NCI-H2081 treated with DMSO at 0.1 percent for 48 hours (cell line): ENCODE results near the gene LMAN1.
A peak's percentile ranks its signal among the peaks of the same experiment; 100 is the strongest.

Source experiments
- DNase-seq: peaks from one replicate; lab custom pipeline; 2025; lab: John Stamatoyannopoulos, UW

The LMAN1 gene, protein sequence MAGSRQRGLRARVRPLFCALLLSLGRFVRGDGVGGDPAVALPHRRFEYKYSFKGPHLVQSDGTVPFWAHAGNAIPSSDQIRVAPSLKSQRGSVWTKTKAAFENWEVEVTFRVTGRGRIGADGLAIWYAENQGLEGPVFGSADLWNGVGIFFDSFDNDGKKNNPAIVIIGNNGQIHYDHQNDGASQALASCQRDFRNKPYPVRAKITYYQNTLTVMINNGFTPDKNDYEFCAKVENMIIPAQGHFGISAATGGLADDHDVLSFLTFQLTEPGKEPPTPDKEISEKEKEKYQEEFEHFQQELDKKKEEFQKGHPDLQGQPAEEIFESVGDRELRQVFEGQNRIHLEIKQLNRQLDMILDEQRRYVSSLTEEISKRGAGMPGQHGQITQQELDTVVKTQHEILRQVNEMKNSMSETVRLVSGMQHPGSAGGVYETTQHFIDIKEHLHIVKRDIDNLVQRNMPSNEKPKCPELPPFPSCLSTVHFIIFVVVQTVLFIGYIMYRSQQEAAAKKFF

DNA sequence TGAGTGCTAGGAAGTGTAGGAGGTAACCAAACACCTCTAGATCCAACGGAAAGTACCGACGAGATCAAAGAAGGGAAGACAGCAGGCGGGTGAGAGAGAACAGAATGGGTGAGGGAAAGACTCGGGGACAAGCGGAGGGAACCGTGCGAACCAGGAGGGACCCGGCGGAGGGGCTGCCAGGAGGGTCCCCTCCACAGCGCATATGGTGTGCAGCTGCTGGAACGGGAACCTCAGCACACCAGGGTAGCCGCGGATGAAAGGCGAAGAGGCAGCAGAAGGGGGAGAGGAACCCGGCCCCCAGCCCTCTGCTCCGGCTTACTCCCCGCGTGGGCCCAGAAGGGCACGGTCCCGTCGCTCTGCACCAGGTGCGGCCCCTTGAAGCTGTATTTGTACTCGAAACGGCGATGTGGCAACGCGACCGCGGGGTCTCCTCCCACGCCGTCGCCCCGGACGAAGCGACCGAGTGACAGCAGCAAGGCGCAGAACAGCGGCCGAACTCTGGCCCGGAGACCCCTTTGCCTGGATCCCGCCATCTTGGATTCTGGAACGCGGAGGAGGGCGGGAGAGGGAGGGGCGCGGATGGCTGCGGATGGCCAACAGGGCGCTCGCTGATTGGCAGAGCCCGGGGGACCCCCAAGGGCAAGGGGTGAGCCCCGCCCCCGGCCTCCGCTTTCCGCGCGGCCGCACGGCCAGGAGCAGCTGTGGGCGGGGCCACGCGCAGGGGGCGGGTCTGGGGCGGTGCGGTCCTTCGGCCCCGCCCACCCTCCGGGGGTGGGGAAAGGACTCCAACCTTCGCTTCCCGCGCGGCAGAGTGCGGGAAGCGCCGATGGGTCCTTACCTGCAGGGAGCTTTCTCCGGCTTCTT is at the start of gene LMAN1:
TSS of gene LMAN1 (minus strand) at position 554 of the 864 bp plus-strand sequence. CDS start at position 533, 21 bp downstream.
- DNase-seq, result peak; percentile 55

DNA sequence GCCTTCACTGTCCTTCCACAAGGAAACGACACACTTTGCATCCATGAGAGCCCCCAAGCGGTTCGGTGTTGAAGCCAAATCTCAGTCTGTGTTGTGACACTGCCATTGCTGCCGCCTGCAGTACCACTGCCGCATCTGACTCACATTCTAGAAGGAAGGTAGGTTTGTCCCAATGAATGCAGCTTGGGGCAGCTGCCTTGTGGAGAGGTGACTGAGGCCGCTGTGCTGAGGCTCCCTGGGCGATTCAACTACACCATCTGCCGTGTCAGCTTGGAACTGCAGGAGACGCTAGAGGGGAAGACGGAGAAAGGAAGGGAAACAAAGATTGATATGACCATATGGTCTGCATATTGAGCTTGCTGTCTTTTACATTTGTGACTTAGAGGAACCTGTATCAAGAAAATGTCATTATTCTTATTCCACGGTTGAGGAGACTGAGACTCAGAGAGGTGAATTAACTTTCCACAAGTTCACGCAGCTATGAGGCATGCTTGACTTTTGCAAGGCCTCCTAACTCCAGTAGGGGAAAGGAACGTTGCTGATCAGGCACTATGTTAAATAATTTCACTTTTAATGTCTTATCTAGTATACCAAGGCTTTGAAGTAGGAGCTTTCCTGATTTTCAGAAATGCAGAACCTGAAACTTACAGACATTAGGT is 43.5 kb upstream of the LMAN1 start:
- peak; percentile 92 for DNase-seq

DNA sequence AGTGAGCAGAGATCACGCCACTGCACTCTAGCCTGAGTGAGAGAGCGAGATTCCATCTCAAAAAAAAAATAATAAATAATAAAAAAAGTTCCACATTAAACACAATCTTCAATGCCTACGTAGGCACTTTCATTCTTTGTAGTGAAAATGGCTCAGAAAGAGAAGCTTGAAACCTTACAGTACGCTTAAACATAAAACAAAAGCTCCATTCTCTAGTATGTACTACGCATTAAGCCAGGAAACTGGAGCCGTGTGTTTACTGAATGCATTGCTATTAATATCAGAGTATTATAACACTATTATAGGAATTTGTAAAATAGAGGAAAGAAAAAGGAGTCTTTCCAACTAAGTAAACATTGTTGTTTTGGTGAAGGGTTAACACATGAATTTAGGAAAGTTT is 41.3 kb upstream of the LMAN1 start:
- no peak for DNase-seq

DNA sequence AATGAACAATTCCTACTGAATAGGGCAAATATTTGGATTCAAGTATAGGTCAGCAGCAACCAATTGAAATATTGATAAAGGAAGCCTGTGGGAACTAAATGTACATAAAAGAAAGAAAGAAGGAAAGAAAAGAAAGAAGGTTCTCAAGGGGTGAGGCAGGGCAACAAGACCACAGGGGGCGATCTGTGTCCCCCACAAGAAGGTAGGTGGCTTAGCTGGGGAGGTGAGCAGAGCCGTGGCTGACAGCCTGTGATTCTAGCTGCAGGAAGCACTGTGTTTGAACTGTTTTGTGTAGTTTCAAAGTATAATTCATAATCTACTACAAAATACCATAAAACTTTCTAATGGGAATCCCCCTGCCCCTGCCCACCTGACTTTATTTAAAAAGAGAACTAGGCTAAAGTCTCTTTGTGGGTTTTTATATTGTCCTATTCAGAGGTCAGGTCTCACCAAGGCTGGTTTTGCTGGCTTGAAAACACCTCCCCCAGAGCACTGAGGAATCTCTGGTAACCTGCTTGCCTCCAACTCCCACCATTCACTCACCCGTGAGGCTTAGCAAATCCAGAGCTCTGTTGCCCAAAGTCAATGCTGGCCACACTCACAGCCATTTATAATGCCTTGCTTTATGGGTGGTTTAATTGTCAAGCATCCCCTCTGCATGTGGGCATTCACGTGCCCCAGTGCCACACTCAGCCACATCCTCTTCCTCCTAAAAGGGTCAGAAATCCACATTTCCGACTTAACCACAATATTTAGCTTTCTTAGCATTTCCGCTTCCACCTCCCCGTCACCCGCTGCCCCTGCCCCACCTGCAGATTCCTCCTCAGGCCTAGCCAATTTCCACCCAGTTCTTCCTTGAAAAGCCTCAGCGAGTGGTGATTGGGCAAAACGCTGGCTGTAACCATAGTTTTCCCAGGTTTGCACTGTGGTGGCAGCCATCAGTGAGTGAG is 36.4 kb upstream of the LMAN1 start:
- no peak for DNase-seq

DNA sequence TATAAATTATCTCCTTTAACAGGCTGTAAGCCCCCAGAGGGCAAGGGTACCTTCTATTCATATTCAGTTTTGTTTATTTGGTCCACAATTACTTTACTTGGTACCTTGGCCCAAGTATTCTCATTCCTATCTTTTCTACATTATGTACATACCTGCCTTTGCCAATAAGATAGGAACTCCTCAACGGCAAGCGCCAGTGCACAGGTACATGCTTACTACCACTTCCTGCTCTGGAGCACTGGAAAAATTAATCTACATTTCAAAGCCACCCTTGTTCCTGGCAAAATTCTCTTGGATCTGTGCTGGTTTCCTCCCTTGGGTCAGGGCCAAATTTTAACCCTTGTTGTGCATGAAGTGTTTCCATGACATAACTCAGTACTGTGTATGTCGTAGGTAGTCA is 34.3 kb upstream of the LMAN1 start:
- no peak for DNase-seq

DNA sequence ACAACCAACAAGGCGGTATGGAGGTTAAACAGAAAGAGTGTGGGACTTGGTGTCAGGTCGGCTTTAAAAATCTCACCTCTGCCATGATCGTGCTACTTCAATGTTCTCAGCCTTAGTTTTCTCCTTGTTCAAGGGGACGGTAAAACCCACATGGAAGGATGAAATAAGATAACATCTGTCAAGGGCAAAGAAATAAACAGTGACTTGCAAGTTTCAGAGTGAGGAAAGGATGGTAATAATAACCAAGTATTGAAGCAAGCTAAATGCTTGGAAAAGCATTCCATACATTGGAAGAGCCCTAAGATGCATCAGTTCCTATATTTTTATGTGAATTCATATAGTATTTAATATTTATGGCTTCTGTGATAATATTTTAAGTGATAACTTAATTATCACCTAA is 29.8 kb upstream of the LMAN1 start:
- no peak for DNase-seq

DNA sequence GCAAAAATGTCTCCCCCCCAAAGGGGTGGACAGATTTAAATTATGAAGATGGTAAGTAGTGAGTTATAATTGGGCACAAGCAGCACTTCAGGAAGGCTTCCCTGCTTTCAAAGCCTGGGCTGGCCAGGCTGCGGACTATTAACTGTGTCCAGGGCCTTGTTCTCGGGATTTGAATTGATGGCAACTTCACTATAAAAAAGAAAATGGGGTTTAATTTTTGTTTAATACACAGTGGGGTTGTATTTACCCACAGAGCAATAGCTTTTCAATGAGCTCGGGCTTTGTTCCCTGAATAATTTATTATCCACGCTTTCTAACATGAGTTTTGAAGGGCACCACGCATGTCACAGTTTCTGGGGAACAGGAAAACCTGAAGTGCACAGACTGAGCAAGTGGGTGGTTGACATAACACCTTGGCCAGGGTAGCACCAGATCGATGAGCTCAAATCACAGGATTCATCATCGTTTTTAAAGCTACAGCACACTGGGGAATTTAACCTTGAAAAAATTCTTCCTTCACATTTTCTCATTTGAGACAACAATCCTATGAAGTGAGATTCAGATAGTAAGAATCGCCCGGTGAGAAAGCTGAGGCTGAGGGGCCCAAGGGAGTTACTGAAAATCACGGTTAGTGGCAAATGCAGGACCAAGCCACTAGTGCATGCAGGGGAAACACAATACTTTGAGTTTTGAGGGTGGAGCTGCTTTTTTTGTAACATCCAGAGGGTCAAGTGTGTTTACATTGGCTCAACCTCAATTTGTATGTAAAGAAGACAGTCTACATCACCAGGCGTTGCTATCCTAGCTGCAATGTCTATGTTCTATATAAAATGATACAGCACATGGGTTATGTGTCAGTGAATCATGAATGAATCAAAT is 28.9 kb upstream of the LMAN1 start:
- DNase-seq, result no peak

DNA sequence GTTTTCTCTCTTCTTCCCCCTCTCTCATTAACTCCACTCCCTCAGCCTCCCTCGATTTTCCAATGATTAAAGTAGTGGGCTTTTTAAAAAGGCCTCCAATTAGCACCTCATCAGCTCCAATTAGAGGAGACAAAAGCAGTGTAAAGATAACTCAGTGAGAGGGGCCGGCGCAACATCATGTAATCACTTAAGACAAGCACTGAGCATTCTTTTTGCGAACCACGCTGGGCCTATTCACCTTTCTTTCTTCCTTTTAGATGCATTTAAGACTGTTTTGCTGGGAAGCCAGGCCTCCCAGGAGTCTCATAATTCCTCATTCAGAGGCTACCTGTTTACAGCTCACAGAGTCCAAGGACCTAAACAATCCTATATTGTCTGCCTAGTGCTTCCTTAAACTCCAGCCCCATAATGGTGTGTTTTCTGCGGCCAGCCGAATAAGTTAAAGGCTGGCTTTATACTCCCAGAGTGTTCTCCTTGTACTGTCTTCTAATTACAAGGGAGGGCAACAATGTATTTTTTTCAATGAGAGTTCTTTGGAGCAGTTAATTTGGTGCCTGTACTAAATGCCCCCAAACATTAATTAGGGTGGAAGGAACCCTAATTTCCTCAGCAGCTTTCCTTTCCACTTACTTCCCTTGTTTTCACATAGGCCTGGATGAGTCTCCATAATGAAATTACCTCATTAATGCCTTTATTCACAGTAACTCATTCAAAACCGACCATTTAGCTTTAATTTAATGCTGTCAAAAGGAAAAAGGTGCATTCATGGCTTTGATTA is 28.0 kb upstream of the LMAN1 start:
- no peak for DNase-seq

DNA sequence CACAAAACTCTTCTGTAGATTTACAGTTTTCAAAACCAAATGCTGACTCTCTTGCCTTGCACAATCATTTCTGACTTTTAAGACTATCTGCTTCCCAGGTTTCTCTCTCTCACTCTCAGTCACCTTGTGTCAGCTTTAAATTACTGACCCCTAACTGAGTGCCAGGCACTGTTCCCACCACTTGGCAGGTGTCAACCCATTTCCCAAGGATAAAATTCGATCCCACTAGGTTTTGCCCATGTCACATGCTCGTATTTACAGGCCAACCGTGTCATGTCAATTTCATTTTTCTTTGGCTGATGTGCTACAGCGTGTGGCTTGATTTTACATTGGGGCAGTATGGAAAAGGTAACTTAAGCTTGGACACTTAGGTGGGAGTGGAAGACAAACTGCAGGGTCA is 26.1 kb upstream of the LMAN1 start:
- no peak for DNase-seq

DNA sequence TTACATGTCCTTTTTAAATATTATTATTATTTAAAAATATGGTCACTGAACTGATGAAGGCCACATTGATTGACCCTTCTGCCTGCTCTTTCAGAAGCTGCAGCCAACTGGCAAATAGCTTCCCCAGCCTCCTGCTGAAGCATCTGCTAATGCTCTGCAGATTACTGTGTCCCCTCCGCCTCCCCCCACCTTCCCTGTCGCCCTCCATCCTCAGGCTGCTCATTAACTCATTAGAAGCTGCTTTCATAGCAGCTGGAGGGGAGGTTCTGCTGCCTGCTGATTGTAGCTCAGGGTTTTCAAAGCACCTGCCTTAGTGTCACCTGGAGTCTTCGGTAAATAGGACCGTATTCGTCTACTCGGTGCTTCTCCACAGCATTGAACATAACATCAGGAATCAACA is 24.8 kb upstream of the LMAN1 start:
- DNase-seq, result peak; percentile 81

DNA sequence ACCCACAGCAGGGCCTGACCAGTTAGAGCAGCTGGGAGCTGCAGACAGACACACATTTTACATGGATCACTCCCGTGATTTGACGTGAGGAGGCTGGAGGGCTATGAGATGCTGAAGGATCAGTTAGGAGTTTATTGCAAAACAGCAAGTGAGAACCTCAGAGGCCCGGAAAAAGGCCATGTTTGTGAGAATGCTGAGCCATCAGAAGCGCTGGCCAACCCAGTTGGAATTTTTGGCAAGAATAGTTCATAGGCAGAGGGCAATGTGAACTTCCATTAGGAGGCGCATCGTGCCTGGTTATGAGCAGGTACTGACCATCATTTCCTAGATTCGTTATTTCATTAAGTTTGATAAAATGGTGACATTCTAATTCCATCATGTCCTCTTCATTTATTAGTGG is 23.3 kb upstream of the LMAN1 start:
- no peak for DNase-seq

DNA sequence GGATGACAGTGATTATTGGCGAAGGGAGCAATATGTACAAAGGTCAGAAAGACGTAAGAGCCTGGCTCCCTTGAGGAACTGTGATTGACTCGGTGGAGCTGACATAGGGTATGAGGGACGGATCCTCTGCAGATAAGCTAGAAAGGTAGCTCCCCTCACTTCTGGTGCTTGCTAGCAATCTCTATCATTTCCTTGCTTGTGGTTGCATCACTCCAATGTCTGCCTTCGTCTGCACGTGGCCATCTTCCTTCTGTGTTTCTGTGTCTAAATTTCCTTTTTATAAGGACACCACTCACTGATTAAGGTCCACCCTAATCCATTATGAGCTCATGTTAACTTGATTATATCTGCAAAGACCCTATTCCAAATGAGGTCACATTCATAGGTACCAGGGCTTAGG is 22.9 kb upstream of the LMAN1 start:
- no peak for DNase-seq

DNA sequence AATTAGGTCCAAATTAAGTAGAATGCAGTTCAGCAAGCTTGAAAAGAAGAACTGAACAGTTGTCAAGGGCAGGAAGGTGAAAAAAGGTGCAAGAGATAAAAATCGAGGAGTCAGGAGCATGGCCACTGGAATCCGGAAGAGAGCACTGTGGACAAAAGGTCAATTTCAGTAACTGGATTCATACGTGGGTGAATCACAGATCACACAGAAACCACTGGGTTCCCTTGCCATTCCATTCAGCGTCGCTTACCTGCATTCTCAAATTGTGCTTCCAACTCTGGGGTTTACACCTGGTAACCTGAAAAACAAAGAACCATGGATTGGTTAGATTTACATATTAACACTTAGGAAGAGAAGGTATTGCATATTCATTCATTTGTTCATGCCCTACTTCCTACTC is 21.6 kb upstream of the LMAN1 start:
- DNase-seq, result no peak

DNA sequence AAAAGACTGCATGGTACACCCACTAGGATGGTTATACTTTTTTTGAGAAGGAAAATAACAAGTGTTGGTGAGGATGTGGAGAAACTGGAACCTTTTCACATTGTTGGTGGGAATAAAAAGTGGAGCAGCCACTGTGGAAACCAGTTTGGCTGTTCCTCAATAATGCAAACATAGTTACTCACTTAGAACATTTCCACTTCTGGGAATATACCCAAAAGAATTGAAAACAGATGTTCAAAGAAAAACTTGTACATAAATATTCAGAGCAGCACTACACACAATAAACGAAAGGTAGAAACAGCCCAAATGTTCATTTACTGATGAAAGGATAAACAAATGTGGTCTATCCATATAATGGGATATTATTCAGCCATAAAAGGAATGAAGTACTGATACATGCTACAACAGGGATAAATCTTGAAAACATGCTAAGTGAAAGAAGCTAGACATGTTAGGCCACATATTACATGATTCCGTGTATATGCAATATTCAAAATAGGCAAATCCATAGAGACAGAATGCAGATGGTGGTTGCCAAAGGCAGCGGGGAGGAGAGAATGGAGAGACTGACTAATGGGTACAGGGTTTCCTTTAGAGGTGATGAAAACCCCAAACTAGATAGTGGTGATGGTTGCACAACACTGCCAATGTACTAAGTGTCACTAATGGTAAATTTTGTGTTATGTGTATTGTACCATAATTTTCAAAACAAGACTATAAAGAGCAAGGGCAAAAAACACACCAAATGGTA is 20.9 kb upstream of the LMAN1 start:
- DNase-seq, result no peak

DNA sequence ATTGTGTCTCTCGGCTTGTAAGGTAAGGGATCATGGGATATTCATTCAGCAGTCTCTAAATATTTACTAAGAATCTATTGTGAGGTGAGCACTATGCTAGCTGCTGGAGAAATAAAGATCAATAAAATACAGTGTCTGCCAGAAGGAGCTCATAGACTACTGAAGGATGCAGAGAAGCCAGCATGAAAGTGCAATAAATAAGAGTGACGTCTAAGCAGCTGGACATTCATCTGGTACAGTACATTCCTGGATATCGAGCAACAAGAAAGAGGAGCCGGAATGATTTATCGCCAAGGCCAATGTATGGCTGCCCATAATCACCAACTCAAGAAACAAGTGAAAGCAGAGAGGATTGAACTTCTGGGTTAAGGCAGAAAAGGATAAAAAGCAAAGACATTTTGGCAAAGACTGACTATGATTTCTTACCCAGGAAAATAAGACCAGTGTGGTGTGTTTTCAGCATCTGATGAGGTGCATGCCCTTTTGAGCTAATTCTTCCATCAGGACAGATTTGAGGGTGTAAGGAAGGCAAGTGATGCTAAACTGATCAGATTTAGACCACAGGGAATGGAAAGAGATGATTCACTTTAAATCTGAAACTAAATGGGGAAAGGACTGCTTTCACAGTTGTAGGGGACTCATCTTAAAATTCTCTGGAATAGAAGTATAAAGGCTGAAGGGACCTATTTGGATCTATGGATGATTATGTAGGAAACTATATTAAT is 18.7 kb upstream of the LMAN1 start:
- DNase-seq, result no peak

DNA sequence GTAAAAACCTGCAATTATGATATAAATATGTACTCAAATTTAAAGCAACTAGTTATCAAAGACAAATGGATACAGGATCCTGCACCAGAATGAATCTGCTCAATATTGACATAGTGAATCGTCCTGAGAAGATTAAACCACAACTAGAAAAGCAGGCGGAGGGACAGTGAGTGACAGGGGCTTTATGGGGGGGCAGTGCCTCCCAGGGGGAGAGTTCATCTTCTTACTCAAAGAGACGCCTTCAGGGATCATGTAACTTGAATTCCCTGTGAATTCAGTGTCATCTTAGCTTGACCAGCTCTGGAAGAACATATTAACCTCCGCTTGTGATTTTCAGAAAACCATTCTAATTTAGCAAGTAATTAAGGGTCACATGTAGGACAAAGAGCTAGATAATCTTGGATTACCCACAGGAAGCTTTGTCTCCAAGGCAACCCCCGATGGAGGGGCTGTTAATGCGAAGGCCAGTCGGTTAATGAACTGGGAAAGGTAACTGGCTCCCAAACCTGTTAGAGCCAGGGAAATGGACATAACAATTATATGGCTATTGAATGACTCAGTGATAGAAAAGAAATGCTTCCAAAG is 17.4 kb upstream of the LMAN1 start:
- DNase-seq, result no peak

DNA sequence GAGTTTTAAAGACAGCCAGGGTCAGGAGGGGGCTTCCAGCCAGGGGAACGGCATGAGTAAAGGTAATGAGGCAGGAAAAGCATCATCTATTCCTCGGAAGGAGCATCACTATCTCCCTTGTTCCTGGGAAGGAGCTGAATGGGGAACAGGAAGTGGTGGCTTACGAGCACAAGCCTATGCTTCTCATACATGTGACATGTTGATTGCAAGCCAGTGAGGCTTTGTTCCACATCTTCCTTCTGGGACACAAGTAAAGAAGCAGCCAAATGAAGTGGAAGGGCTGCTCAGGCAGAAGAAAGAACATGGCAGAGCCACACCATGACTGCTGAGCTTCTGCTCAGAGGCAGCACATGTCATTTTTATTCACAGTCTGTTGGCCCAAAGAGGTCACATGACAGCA is 15.1 kb upstream of the LMAN1 start:
- no peak for DNase-seq

DNA sequence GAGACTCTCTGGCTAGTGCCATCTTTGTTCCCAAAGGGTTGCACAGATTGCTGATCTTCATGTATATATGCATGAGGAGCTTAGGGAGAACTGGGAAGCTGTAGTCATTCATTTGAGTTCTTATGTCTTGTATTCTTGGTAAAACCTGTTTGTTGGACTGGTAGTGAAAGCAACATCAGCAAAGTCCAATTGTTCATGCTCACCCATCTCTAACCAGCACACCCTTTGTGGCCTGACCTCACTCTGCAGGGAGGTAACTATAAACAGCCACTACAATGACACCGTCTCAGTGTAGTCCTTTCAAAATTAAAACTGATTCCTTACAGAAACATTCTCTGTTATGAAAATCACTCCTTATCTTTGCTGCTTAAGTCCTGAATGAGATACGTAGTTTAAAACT is 13.9 kb upstream of the LMAN1 start:
- no peak for DNase-seq
